ENCODE results near the gene SYTL2. TPM values are rescaled to one million over a fixed set of nuclear protein-coding genes. Genes with fewer than 3 reads are reported as not detected.

Gene SYTL2
- total RNA-seq, 6 experiments from 2014 or later = 4.2 to 14.9 (median 8.7) TPM

DNA sequence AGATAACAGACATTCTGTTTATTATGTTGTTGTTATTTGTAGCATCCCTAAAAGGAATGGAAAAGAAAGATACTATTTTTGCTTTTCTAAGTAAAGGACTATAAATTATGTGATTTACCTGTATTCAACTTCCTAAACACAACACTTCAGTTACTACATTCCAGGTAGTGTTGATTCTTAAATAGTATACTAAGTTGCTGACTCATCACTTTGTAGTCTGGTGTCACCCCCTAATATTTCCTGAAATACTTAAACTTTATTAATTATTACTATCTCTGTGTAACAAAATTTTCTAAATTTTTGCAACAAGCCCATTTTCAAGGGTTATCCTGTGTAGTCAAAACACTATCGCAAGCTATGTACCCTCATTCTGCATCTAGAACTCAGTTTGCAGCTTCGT is 7.0 kb downstream of the SYTL2 start:
- no peak for ATAC-seq
- 96% methylated on average over 2 of the region's 2 CpGs for WGBS (ENCODE audit: insufficient coverage, low coverage, low lambda C conversion rate, missing lambda C conversion rate)
- no peak overlapping the region for H3K4me3 ChIP-seq

DNA sequence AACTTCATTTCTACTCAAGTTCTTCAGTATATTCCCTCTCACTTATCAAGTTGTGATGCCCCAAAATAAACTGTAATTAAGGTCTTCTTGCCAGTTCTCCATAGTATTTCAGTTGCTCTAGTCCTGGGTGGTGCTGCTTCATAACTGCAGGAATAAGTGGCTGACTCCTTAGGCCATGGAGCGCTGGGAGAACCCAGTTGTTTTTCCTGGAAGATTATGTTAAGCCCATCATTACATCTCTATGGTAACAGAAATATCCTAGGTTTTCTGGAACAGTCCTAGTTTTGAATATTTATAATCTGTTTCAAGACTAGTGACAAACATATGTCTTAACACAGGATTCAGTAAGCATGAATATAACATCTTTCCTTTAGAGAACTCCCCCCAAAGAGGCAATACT is 7.6 kb downstream of the SYTL2 start:
- no peaks in the 10 kb centered on the region for H3K4me1 ChIP-seq
- H3K27me3 ChIP-seq = no peaks in the 10 kb centered on the region
- H3K9me3 ChIP-seq = no peaks in the 10 kb centered on the region
- intact Hi-C loops (cut with DNase I) = no loop called here
- TF ChIP-seq CTCF (IDR thresholded peaks at IDR 0.05) (no peak), POLR2A (IDR thresholded peaks at IDR 0.05) (no peak)
- H3K4me3 ChIP-seq = no peak overlapping the region
- H3K27ac ChIP-seq = no peak overlapping the region
- H3K36me3 ChIP-seq = no peaks in the 10 kb centered on the region
- DNase-seq (no peak), ATAC-seq (no peak)
- WGBS (ENCODE audit: insufficient coverage, low coverage, low lambda C conversion rate, missing lambda C conversion rate) = 89% methylated on average over 1 of the region's 1 CpG

More for the DNA sequence above, 7.0 kb downstream of the SYTL2 start:
- Histone ChIP-seq H3K4me1 (no peaks in the 10 kb centered on the region), H3K36me3 (no peaks in the 10 kb centered on the region), H3K27ac (no peak overlapping the region), H3K27me3 (no peaks in the 10 kb centered on the region), H3K9me3 (no peaks in the 10 kb centered on the region)
- TF ChIP-seq CTCF (IDR thresholded peaks at IDR 0.05) = no peak
- no peak for TF ChIP-seq POLR2A (IDR thresholded peaks at IDR 0.05)
- DNase-seq = no peak
- intact Hi-C loops (cut with DNase I) = no loop called here

DNA sequence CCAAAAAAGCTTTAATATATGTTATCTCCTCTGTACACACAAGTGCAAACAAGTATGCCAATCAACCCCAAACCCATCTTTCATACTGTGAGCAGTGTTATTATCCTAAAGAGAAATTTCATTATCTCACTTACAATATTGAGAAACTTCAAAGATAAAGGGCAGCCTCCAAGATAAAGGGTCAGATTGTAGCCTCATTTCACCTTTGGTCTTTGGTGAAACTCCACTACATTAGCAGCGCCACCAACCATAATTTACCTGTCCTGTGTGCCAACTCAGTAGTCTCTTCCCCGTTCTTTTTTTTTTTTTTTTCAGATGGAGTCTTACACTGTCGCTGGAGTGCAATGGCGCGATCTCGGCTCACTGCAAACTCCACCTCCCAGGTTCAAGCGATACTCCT is 9.4 kb downstream of the SYTL2 start:
- intact Hi-C loops (cut with DNase I) = no loop called here
- Histone ChIP-seq H3K4me3 (no peak overlapping the region), H3K36me3 (no peaks in the 10 kb centered on the region), H3K4me1 (no peaks in the 10 kb centered on the region), H3K27ac (no peak overlapping the region), H3K27me3 (no peaks in the 10 kb centered on the region), H3K9me3 (no peaks in the 10 kb centered on the region)
- ATAC-seq (no peak), DNase-seq (no peak)
- 92% methylated on average over 7 of the region's 7 CpGs for WGBS (ENCODE audit: insufficient coverage, low coverage, low lambda C conversion rate, missing lambda C conversion rate)
- no peak for TF ChIP-seq POLR2A (IDR thresholded peaks at IDR 0.05)
- TF ChIP-seq CTCF (IDR thresholded peaks at IDR 0.05) = no peak

DNA sequence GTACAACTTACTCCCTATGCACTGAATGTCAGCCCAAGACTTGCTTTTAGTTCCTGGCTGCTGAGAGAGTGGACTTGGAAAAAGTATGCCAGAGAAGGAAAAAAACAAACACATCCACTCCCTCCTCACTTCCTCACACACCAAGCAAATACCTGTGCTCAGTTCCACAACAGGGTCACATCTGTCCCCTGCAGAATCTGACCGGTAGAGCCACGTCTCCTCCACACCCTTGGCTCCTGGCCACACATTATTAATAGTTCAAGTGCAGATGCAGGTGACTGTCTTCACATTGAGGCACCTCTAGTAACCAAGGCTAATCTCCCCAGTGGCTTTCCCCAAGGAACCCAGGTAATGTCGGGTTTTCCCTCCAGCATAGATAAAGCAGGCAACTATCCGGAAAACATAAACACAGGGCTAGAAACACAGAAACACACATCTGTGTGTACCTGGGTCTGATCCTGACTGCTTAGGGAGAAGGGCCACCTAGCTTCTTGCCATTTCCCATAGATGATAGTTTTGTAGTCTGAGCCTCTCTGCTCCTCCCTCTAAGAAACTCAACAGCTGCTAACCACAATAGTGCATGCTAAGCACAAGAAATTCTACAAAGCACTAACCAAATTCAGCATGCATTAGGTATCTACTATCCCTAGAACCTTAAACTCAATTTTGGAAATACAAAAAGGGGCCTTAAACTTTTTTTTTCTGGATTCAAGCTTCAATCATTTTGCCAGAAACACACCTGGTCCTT is 10.2 kb downstream of the SYTL2 start:
- WGBS (ENCODE audit: insufficient coverage, low coverage, low lambda C conversion rate, missing lambda C conversion rate) = 68% methylated on average over 4 of the region's 4 CpGs
- no peaks in the 10 kb centered on the region for H3K4me1 ChIP-seq
- H3K4me3 ChIP-seq = no peak overlapping the region
- intact Hi-C loops (cut with DNase I) = no loop called here
- no peaks in the 10 kb centered on the region for H3K9me3 ChIP-seq
- no peaks in the 10 kb centered on the region for H3K27me3 ChIP-seq
- no peak for ATAC-seq
- H3K36me3 ChIP-seq = no peaks in the 10 kb centered on the region
- DNase-seq = no peak
- H3K27ac ChIP-seq = no peak overlapping the region
- no peak for TF ChIP-seq POLR2A (IDR thresholded peaks at IDR 0.05)
- TF ChIP-seq CTCF (IDR thresholded peaks at IDR 0.05) = no peak

Measured in right lobe of liver (tissue), 6 donors.